ENCODE results near the gene TESPA1. TPM values are rescaled to one million over a fixed set of nuclear protein-coding genes. Genes with fewer than 3 reads are reported as not detected.

The TESPA1 gene
- total RNA-seq, 4 donors from 2014 or later, result 1.1 to 4.6 (median 2.6) TPM

DNA sequence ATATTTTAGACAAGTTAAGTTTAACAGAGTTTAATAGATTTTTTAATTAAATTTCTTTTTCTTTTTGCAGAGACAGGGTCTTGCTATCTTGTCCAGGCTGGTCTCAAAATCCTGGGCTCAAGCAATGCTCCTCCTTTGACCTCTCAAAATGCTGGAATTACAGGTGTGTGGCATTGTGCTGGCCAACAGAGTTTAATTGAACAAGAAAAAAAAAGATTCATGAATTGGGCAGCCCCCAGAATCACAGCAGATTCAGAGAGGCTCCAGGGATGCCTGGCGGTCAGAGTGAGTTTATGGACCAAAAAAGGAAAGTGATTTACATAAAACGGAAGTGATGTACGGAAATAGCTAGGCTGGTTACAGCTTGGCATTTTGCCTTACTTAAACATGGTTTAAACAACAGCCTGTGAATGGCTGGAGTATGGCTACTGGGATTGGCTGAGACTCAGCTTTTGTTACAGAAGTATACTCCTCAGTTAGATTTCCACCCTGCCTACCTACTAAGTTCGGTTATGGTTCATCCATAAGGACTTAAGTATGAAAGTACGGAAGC is 14.5 kb upstream of the TESPA1 start:
- WGBS, result 68% methylated on average over 5 of the region's 5 CpGs
- no peak for TF ChIP-seq EP300 (IDR thresholded peaks at IDR 0.05)
- TF ChIP-seq, protein P1, sequence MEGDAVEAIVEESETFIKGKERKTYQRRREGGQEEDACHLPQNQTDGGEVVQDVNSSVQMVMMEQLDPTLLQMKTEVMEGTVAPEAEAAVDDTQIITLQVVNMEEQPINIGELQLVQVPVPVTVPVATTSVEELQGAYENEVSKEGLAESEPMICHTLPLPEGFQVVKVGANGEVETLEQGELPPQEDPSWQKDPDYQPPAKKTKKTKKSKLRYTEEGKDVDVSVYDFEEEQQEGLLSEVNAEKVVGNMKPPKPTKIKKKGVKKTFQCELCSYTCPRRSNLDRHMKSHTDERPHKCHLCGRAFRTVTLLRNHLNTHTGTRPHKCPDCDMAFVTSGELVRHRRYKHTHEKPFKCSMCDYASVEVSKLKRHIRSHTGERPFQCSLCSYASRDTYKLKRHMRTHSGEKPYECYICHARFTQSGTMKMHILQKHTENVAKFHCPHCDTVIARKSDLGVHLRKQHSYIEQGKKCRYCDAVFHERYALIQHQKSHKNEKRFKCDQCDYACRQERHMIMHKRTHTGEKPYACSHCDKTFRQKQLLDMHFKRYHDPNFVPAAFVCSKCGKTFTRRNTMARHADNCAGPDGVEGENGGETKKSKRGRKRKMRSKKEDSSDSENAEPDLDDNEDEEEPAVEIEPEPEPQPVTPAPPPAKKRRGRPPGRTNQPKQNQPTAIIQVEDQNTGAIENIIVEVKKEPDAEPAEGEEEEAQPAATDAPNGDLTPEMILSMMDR (IDR thresholded peaks at IDR 0.05), result no peak
- TF ChIP-seq POLR2A (IDR thresholded peaks at IDR 0.05; ENCODE audit: low read depth), result no peak
- TF ChIP-seq POLR2AphosphoS5 (IDR thresholded peaks at IDR 0.05), result no peak
- H3K9me3 ChIP-seq, result no peaks in the 10 kb centered on the region
- peaks cover 0 to 13% (median 0%) of the 10 kb centered on the region in 4 donors for H3K27me3 ChIP-seq
- H3K4me3 ChIP-seq, result no peak overlapping the region
- peak; percentile 60 for DNase-seq (ENCODE audit: extremely low spot score)
- H3K36me3 ChIP-seq, result no peaks in the 10 kb centered on the region
- intact Hi-C loops (cut with DNase I), result no loop called here
- H3K27ac ChIP-seq (replicated peaks in 1 of 4), result no peak overlapping the region
- no peaks in the 10 kb centered on the region for H3K4me1 ChIP-seq

DNA sequence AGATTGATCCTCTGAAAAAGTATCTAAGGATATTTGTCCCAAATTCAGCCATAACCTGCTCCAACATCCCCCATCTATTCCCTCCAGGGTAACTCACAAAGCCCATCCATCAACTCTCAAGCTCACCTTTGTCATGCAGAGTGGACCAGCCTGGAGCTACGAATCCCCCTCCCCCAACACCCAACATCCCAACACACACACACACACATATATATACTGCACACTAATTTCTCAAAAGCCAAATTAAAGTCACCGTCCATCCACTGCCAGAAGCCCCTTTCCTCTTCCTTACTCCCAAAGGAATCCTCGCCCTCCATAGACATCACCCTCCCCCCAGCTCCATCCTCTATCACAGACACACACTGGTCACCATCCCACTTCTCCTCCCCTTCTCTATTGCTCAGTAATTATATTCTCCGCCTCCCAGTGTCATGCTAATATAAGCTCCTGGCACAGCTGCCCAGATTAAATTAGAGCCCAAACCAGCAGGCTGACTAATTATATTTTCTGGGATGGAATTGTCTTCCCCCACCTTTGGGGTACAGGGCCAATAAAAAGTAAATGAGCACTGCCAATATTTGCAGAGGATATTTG is 13.5 kb upstream of the TESPA1 start:
- no peak overlapping the region for H3K27ac ChIP-seq (replicated peaks in 1 of 4)
- peaks cover 0 to 6% (median 0%) of the 10 kb centered on the region in 4 donors for H3K27me3 ChIP-seq
- no peak overlapping the region for H3K4me3 ChIP-seq
- H3K36me3 ChIP-seq, result no peaks in the 10 kb centered on the region
- 66% methylated on average over 4 of the region's 4 CpGs for WGBS
- DNase-seq (ENCODE audit: extremely low spot score), result peak; percentile 62
- H3K9me3 ChIP-seq, result no peaks in the 10 kb centered on the region
- TF ChIP-seq EP300 (IDR thresholded peaks at IDR 0.05) (no peak), POLR2AphosphoS5 (IDR thresholded peaks at IDR 0.05) (no peak), POLR2A (IDR thresholded peaks at IDR 0.05; ENCODE audit: low read depth) (no peak)
- TF ChIP-seq, protein P1 (IDR thresholded peaks at IDR 0.05), result no peak
- H3K4me1 ChIP-seq, result no peaks in the 10 kb centered on the region
- intact Hi-C loops (cut with DNase I), result no loop called here

DNA sequence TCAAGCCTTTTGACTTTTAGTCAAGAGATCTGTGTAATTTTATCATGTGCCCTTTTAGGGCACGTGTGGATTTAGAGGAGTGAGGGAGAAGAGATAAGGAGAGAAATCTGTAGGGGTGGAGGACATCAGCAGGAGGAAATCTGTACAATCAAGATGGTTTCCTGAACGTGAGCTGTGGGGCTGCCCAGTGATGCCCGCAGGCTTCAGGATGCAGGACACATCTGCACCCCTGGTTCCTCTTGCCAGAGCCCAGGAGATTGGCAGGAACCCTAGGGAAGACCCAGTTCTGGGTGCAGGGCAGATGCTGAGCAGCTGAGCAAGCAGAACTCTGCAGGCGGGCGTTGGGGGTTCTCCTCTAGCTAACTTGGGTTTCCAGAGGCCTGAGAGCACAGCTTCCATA is 11.6 kb upstream of the TESPA1 start:
- peaks cover 0 to 3% (median 0%) of the 10 kb centered on the region in 4 donors for H3K4me1 ChIP-seq
- no peaks in the 10 kb centered on the region for H3K27me3 ChIP-seq
- H3K4me3 ChIP-seq, result no peak overlapping the region
- 45% methylated on average over 5 of the region's 5 CpGs for WGBS
- no peak overlapping the region for H3K27ac ChIP-seq (replicated peaks in 1 of 4)
- DNase-seq (ENCODE audit: extremely low spot score), result peak; percentile 80
- H3K9me3 ChIP-seq, result no peaks in the 10 kb centered on the region
- H3K36me3 ChIP-seq, result no peaks in the 10 kb centered on the region
- intact Hi-C loops (cut with DNase I), result no loop called here
- no peak for TF ChIP-seq EP300 (IDR thresholded peaks at IDR 0.05)
- TF ChIP-seq POLR2A (IDR thresholded peaks at IDR 0.05; ENCODE audit: low read depth), result no peak
- TF ChIP-seq, protein P1 (IDR thresholded peaks at IDR 0.05), result no peak
- no peak for TF ChIP-seq POLR2AphosphoS5 (IDR thresholded peaks at IDR 0.05)

DNA sequence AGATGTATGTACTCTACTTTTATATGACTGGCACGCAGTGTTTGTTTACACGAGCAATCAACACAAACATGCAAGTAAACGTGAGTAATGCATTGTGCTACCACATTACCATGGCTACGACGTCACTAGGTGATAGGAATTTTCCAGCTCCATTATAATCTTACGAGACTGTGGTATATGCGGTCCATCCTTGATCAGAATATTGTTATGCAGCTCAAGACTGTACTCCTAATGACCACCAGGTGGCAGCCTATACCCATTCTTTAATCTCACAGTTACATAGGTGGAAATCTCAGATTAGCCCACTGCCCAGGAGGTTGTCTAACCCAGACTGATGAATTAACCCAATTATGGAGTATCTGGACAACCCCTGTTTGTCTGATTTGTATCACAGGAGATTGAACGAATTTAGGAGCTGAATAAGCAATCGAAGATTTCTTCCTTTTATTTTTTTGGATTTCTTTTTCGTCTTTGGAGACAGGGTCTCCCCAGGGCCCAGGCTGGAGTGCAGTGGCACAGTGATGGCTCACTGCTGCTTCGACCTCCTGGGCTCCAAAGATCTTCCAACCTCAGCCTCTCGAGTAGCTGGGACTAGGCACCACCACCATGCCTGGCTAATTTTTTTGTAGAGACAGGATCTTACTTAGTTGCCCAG is 8.7 kb upstream of the TESPA1 start:
- no peaks in the 10 kb centered on the region for H3K27me3 ChIP-seq
- H3K4me1 ChIP-seq, result peaks cover 0 to 14% (median 11%) of the 10 kb centered on the region in 4 donors
- no peak overlapping the region for H3K4me3 ChIP-seq
- TF ChIP-seq EP300 (IDR thresholded peaks at IDR 0.05) (no peak), POLR2A (IDR thresholded peaks at IDR 0.05; ENCODE audit: low read depth) (no peak), POLR2AphosphoS5 (IDR thresholded peaks at IDR 0.05) (no peak)
- TF ChIP-seq, protein P1 (IDR thresholded peaks at IDR 0.05), result peak; percentile 84 to 93 (median 89)
- H3K9me3 ChIP-seq, result no peaks in the 10 kb centered on the region
- 25% methylated on average over 12 of the region's 12 CpGs for WGBS
- DNase-seq (ENCODE audit: extremely low spot score), result peak; percentile 82
- H3K36me3 ChIP-seq, result no peaks in the 10 kb centered on the region
- no peak overlapping the region for H3K27ac ChIP-seq (replicated peaks in 1 of 4)
- intact Hi-C loops (cut with DNase I), result loop anchor here (2.0 to 5.0 kb wide), 2 partner anchors 79 to 149 kb away; no protein-coding TSS in a partner anchor

All from esophagus muscularis mucosa (tissue), 4 donors.